ENCODE results near the gene SLC32A1. TPM values are rescaled to one million over a fixed set of nuclear protein-coding genes. Genes with fewer than 3 reads are reported as not detected.

The SLC32A1 gene
- total RNA-seq, 1 donor from 2014 or later = not detected

DNA sequence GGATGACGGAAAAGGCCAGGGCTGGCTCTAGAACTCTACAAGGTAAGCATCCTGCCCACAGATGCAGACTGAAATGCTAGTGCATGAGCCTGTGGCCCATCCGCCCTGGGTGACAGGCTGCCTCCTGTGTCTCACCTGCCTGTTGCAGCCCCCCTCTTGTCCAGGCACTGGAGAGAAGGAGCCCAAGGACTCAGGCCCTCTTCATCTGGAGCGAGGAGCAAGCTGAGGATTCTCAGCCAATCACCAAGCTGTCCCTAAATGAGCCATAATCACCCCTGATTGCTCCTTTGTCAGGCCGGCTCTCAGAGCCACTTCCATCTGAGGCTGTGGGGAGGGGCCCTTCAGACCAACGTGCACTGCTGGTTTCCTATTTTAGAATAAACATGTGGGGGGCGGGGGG, 10.0 kb upstream of the SLC32A1 start:
- Histone ChIP-seq H3K4me2 (ENCODE audit: low read length) (no peak overlapping the region), H3K36me3 (ENCODE audit: insufficient read depth, low read length) (no peaks in the 10 kb centered on the region), H3K4me3 (ENCODE audit: insufficient read depth, low read depth, low read length) (no peak overlapping the region), H3K9me3 (ENCODE audit: insufficient read depth, low read depth, low read length) (no peaks in the 10 kb centered on the region), H3K9ac (ENCODE audit: low read length) (no peak overlapping the region), H3K27me3 (ENCODE audit: insufficient read depth, low read length) (peaks cover 32% of the 10 kb centered on the region), H3K27ac (ENCODE audit: low read depth, low read length) (no peak overlapping the region), H2AFZ (ENCODE audit: low read depth, low read length) (no peak overlapping the region), H3K79me2 (ENCODE audit: insufficient read depth, low read length) (no peaks in the 10 kb centered on the region), H4K20me1 (ENCODE audit: insufficient read depth, low read length) (no peaks in the 10 kb centered on the region), H3K4me1 (ENCODE audit: insufficient read depth, low read length) (no peaks in the 10 kb centered on the region)
- TF ChIP-seq EZH2 (IDR thresholded peaks at IDR 0.05; ENCODE audit: insufficient read depth, low read length) (no peak), CTCF (IDR thresholded peaks at IDR 0.05; ENCODE audit: insufficient read depth, low read depth, low read length) (no peak)
- H3K27ac Mint-ChIP-seq (ENCODE audit: unreplicated experiment) = no peak overlapping the region
- H3K9me3 Mint-ChIP-seq (ENCODE audit: unreplicated experiment) = peaks cover 2% of the 10 kb centered on the region
- peaks cover 72% of the 10 kb centered on the region for H3K27me3 Mint-ChIP-seq (ENCODE audit: low read depth, unreplicated experiment)
- H3K4me3 Mint-ChIP-seq (ENCODE audit: unreplicated experiment) = no peak overlapping the region
- no peak for FAIRE-seq
- no peak for DNase-seq (ENCODE audit: low read depth)
- H3K4me1 Mint-ChIP-seq (ENCODE audit: low read depth, unreplicated experiment) = no peaks in the 10 kb centered on the region
- no peaks in the 10 kb centered on the region for H3K36me3 Mint-ChIP-seq (ENCODE audit: low read depth, unreplicated experiment)

GRCh38 chr20:38715646-38716045, 8.6 kb upstream of the SLC32A1 start:
- Mint-ChIP-seq H3K4me1 (ENCODE audit: low read depth, unreplicated experiment) (no peaks in the 10 kb centered on the region), H3K36me3 (ENCODE audit: low read depth, unreplicated experiment) (no peaks in the 10 kb centered on the region), H3K27ac (ENCODE audit: unreplicated experiment) (no peak overlapping the region), H3K27me3 (ENCODE audit: low read depth, unreplicated experiment) (peaks cover 79% of the 10 kb centered on the region), H3K4me3 (ENCODE audit: unreplicated experiment) (no peak overlapping the region), H3K9me3 (ENCODE audit: unreplicated experiment) (peaks cover 2% of the 10 kb centered on the region)
- H4K20me1 ChIP-seq (ENCODE audit: insufficient read depth, low read length) = no peaks in the 10 kb centered on the region
- peaks cover 43% of the 10 kb centered on the region for H3K27me3 ChIP-seq (ENCODE audit: insufficient read depth, low read length)
- H3K4me2 ChIP-seq (ENCODE audit: low read length) = no peak overlapping the region
- no peaks in the 10 kb centered on the region for H3K79me2 ChIP-seq (ENCODE audit: insufficient read depth, low read length)
- TF ChIP-seq CTCF (IDR thresholded peaks at IDR 0.05; ENCODE audit: insufficient read depth, low read depth, low read length) (no peak), EZH2 (IDR thresholded peaks at IDR 0.05; ENCODE audit: insufficient read depth, low read length) (no peak)
- H3K9me3 ChIP-seq (ENCODE audit: insufficient read depth, low read depth, low read length) = no peaks in the 10 kb centered on the region
- H3K27ac ChIP-seq (ENCODE audit: low read depth, low read length) = no peak overlapping the region
- H3K4me1 ChIP-seq (ENCODE audit: insufficient read depth, low read length) = no peaks in the 10 kb centered on the region
- no peak overlapping the region for H3K4me3 ChIP-seq (ENCODE audit: insufficient read depth, low read depth, low read length)
- no peaks in the 10 kb centered on the region for H3K36me3 ChIP-seq (ENCODE audit: insufficient read depth, low read length)
- FAIRE-seq (no peak), DNase-seq (ENCODE audit: low read depth) (no peak)
- H3K9ac ChIP-seq (ENCODE audit: low read length) = no peak overlapping the region
- H2AFZ ChIP-seq (ENCODE audit: low read depth, low read length) = no peak overlapping the region

GRCh38 chr20:38722683-38723016, 1.6 kb upstream of the SLC32A1 start:
- FAIRE-seq (no peak), DNase-seq (ENCODE audit: low read depth) (no peak)
- H3K27ac ChIP-seq (ENCODE audit: low read depth, low read length) = no peak overlapping the region
- H3K4me2 ChIP-seq (ENCODE audit: low read length) = no peak overlapping the region
- H3K27me3 ChIP-seq (ENCODE audit: insufficient read depth, low read length) = peaks cover 89% of the 10 kb centered on the region
- no peak overlapping the region for H3K4me3 ChIP-seq (ENCODE audit: insufficient read depth, low read depth, low read length)
- TF ChIP-seq EZH2 (IDR thresholded peaks at IDR 0.05; ENCODE audit: insufficient read depth, low read length) = no peak
- TF ChIP-seq CTCF (IDR thresholded peaks at IDR 0.05; ENCODE audit: insufficient read depth, low read depth, low read length) = no peak
- no peaks in the 10 kb centered on the region for H3K36me3 ChIP-seq (ENCODE audit: insufficient read depth, low read length)
- Mint-ChIP-seq H3K4me3 (ENCODE audit: unreplicated experiment) (peak overlapping the region; percentile 45), H3K27me3 (ENCODE audit: low read depth, unreplicated experiment) (peaks cover 86% of the 10 kb centered on the region), H3K36me3 (ENCODE audit: low read depth, unreplicated experiment) (peaks cover 11% of the 10 kb centered on the region), H3K9me3 (ENCODE audit: unreplicated experiment) (peaks cover 38% of the 10 kb centered on the region), H3K4me1 (ENCODE audit: low read depth, unreplicated experiment) (peaks cover 4% of the 10 kb centered on the region), H3K27ac (ENCODE audit: unreplicated experiment) (no peak overlapping the region)
- H3K79me2 ChIP-seq (ENCODE audit: insufficient read depth, low read length) = no peaks in the 10 kb centered on the region
- H2AFZ ChIP-seq (ENCODE audit: low read depth, low read length) = no peak overlapping the region
- H3K4me1 ChIP-seq (ENCODE audit: insufficient read depth, low read length) = no peaks in the 10 kb centered on the region
- no peak overlapping the region for H3K9ac ChIP-seq (ENCODE audit: low read length)
- H3K9me3 ChIP-seq (ENCODE audit: insufficient read depth, low read depth, low read length) = peaks cover 5% of the 10 kb centered on the region
- peaks cover 16% of the 10 kb centered on the region for H4K20me1 ChIP-seq (ENCODE audit: insufficient read depth, low read length)

All from astrocyte (in vitro differentiated cells and primary cell).